ENCODE results near the gene MICAL2. TPM values are rescaled to one million over a fixed set of nuclear protein-coding genes. Genes with fewer than 3 reads are reported as not detected.

Gene MICAL2
- total RNA-seq, 1 donor from 2014 or later = 4.4 TPM

GRCh38 chr11:12170501-12170900, 60.1 kb downstream of the MICAL2 start:
- Mint-ChIP-seq H3K4me3 (ENCODE audit: unreplicated experiment) (no peak overlapping the region), H3K27ac (ENCODE audit: unreplicated experiment) (no peak overlapping the region), H3K9me3 (ENCODE audit: unreplicated experiment) (no peaks in the 10 kb centered on the region), H3K4me1 (ENCODE audit: low read depth, unreplicated experiment) (peaks cover 2% of the 10 kb centered on the region), H3K36me3 (ENCODE audit: unreplicated experiment) (no peaks in the 10 kb centered on the region), H3K27me3 (ENCODE audit: unreplicated experiment) (peaks cover 3% of the 10 kb centered on the region)
- no peak for DNase-seq
- TF ChIP-seq CTCF (IDR thresholded peaks at IDR 0.05; ENCODE audit: partially characterized antibody, unreplicated experiment) = no peak

GRCh38 chr11:12170984-12171383, 60.6 kb downstream of the MICAL2 start:
- peaks cover 3% of the 10 kb centered on the region for H3K27me3 Mint-ChIP-seq (ENCODE audit: unreplicated experiment)
- H3K4me3 Mint-ChIP-seq (ENCODE audit: unreplicated experiment) = no peak overlapping the region
- H3K27ac Mint-ChIP-seq (ENCODE audit: unreplicated experiment) = no peak overlapping the region
- no peak for TF ChIP-seq CTCF (IDR thresholded peaks at IDR 0.05; ENCODE audit: partially characterized antibody, unreplicated experiment)
- H3K4me1 Mint-ChIP-seq (ENCODE audit: low read depth, unreplicated experiment) = peaks cover 1% of the 10 kb centered on the region
- no peaks in the 10 kb centered on the region for H3K9me3 Mint-ChIP-seq (ENCODE audit: unreplicated experiment)
- no peaks in the 10 kb centered on the region for H3K36me3 Mint-ChIP-seq (ENCODE audit: unreplicated experiment)
- no peak for DNase-seq

DNA sequence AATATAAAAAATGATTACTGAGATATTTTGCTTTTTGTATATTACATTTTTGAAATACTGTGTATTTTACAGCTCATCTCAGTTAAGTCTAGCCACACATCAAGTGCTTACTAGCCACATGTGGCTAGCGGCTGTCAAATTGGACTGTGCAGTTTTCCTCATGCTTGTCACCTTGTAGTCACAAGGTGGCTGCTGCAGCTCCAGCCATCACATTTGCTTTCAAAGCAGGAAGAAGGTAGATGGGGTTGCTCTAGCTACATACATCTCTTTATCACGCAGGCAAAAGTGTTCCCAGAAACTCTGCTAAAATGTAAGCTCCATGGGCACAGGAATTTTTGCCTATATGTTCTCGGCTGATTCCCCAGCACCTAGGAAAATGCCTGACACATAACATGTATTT, 61.5 kb downstream of the MICAL2 start:
- H3K27me3 Mint-ChIP-seq (ENCODE audit: unreplicated experiment) = peaks cover 3% of the 10 kb centered on the region
- no peak overlapping the region for H3K4me3 Mint-ChIP-seq (ENCODE audit: unreplicated experiment)
- DNase-seq = no peak
- no peaks in the 10 kb centered on the region for H3K36me3 Mint-ChIP-seq (ENCODE audit: unreplicated experiment)
- no peaks in the 10 kb centered on the region for H3K9me3 Mint-ChIP-seq (ENCODE audit: unreplicated experiment)
- no peak overlapping the region for H3K27ac Mint-ChIP-seq (ENCODE audit: unreplicated experiment)
- H3K4me1 Mint-ChIP-seq (ENCODE audit: low read depth, unreplicated experiment) = peaks cover 1% of the 10 kb centered on the region
- TF ChIP-seq CTCF (IDR thresholded peaks at IDR 0.05; ENCODE audit: partially characterized antibody, unreplicated experiment) = no peak

DNA sequence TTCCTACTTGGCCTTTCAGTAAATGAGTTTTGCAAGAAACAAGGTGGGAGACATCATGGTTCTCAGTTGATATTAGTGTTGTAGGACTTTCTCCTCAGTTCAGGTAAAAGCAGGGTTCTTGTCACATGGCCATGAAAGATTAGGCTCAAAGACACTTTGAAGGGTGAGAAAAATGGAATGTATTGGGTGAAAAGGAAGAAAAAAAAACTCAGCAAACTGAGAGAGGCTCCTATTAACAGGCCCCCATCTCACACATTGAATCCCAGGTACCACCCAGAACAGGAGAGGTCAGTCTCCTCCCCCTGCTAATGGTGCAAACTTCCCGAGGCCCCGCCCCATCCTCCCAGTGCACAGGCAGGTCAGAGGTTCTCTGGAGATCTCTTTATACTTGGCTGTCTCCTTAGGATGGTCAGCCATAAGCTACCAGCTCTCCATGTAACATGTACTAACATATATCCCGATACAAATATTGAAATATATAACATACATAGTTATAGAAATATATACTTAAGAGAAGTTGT, 62.2 kb downstream of the MICAL2 start:
- Mint-ChIP-seq H3K27me3 (ENCODE audit: unreplicated experiment) (peaks cover 3% of the 10 kb centered on the region), H3K4me1 (ENCODE audit: low read depth, unreplicated experiment) (peaks cover 1% of the 10 kb centered on the region), H3K27ac (ENCODE audit: unreplicated experiment) (no peak overlapping the region), H3K36me3 (ENCODE audit: unreplicated experiment) (no peaks in the 10 kb centered on the region), H3K9me3 (ENCODE audit: unreplicated experiment) (no peaks in the 10 kb centered on the region), H3K4me3 (ENCODE audit: unreplicated experiment) (no peak overlapping the region)
- no peak for TF ChIP-seq CTCF (IDR thresholded peaks at IDR 0.05; ENCODE audit: partially characterized antibody, unreplicated experiment)
- no peak for DNase-seq

GRCh38 chr11:12173111-12173510, 62.7 kb downstream of the MICAL2 start:
- H3K4me1 Mint-ChIP-seq (ENCODE audit: low read depth, unreplicated experiment) = peaks cover 1% of the 10 kb centered on the region
- H3K9me3 Mint-ChIP-seq (ENCODE audit: unreplicated experiment) = no peaks in the 10 kb centered on the region
- H3K27ac Mint-ChIP-seq (ENCODE audit: unreplicated experiment) = no peak overlapping the region
- H3K4me3 Mint-ChIP-seq (ENCODE audit: unreplicated experiment) = no peak overlapping the region
- no peaks in the 10 kb centered on the region for H3K36me3 Mint-ChIP-seq (ENCODE audit: unreplicated experiment)
- no peak for DNase-seq
- TF ChIP-seq CTCF (IDR thresholded peaks at IDR 0.05; ENCODE audit: partially characterized antibody, unreplicated experiment) = no peak
- H3K27me3 Mint-ChIP-seq (ENCODE audit: unreplicated experiment) = peaks cover 3% of the 10 kb centered on the region

Measured in glutamatergic neuron (in vitro differentiated cells).